PC-9 (cell line): ENCODE data around the gene MVD.

Experiments
- CTCF ChIP-seq: fragments of 200-600 bp; sonication (generic); conservative IDR thresholded peaks from 2 replicates; pipeline ENCODE4 v1.6.1; 2017; ENCODE audit warnings: mixed run types, antibody characterized with exemption, mild to moderate bottlenecking, moderate library complexity
- EZH2 ChIP-seq: fragments of 200-600 bp; sonication (generic); IDR thresholded peaks from 2 replicates; pipeline ENCODE4 v1.8.0; 2017; ENCODE audit warnings: antibody characterized with exemption, low read depth

GRCh38 chr16:88710556-88710955 lies 47.7 kb upstream of the MVD start:
- TF ChIP-seq CTCF = no peak
- TF ChIP-seq EZH2 = no peak
